Thymus (tissue), 11 donors: ENCODE data around the gene PTCH2. TPM values are rescaled to one million over a fixed set of nuclear protein-coding genes. Genes with fewer than 3 reads are reported as not detected.

ENCODE experiments used
- DNase-seq, 9 donors: peaks; one replicate each; pipeline ENCODE4 v3.0.0-alpha.2; 2013; ENCODE audit warnings: low spot score in 9 of 9, low read depth in 6 of 9, missing footprints in 1 of 9
- H3K27ac ChIP-seq, 2 donors: one replicate each; pipeline ENCODE4 v1.5.1; 2013; ENCODE audit warnings: control low read depth in 1 of 2, low read depth in 1 of 2, low read length in 1 of 2, mild to moderate bottlenecking in 1 of 2, moderate library complexity in 1 of 2
- H3K27me3 ChIP-seq, 2 donors: one replicate each; pipeline ENCODE4 v1.5.1; 2013; ENCODE audit warnings: low read length in 1 of 2; ENCODE audit not compliant: control insufficient read depth in 2 of 2, insufficient read depth in 1 of 2
- H3K36me3 ChIP-seq, 2 donors: one replicate each; pipeline ENCODE4 v1.5.1; 2013; ENCODE audit warnings: low read length in 1 of 2, mild to moderate bottlenecking in 1 of 2, moderate library complexity in 1 of 2; ENCODE audit not compliant: control insufficient read depth in 2 of 2, insufficient read depth in 2 of 2
- H3K4me1 ChIP-seq, 2 donors: one replicate each; pipeline ENCODE4 v1.5.1; 2013; ENCODE audit warnings: low read length in 2 of 2; ENCODE audit not compliant: control insufficient read depth in 2 of 2, insufficient read depth in 2 of 2
- H3K4me3 ChIP-seq, 2 donors: one replicate each; pipeline ENCODE4 v1.5.1; 2013; ENCODE audit warnings: low read length in 2 of 2, control low read depth in 1 of 2, mild to moderate bottlenecking in 1 of 2
- H3K9me3 ChIP-seq, 2 donors: one replicate each; pipeline ENCODE4 v1.5.1; 2013; ENCODE audit warnings: low read length in 1 of 2, mild to moderate bottlenecking in 1 of 2; ENCODE audit not compliant: control insufficient read depth in 2 of 2, insufficient read depth in 1 of 2
- WGBS: extraction: QIAGEN DNeasy Blood & Tissue Kit; methylation state at CpG from one replicate; pipeline ENCODE4 v1.1.7; 2013; 5-methylcytosine and 5-hydroxymethylcytosine counted together
- polyA plus RNA-seq: library from polyadenylated mRNA; stranded (reverse); fragments of 200-250 nt; gene quantifications from one replicate; pipeline ENCODE4 v1.2.3, GENCODE V29; 2013
- total RNA-seq: library from RNA; stranded (reverse); fragments of 120-200 nt; gene quantifications from one replicate; pipeline ENCODE4 v1.2.4, GENCODE V29; 2013
- donor health status: healthy.

Gene PTCH2
- total and polyA plus RNA-seq, 2 donors = 0.33 to 0.91 TPM

GRCh38 chr1:44867801-44868200 lies 24.7 kb upstream of the PTCH2 start:
- no peak overlapping the region for H3K27ac ChIP-seq
- peaks cover 7 to 8% of the 10 kb centered on the region in 2 donors for H3K36me3 ChIP-seq
- H3K4me3 ChIP-seq = no peak overlapping the region
- H3K9me3 ChIP-seq = no peaks in the 10 kb centered on the region
- no peak for DNase-seq
- no peaks in the 10 kb centered on the region for H3K4me1 ChIP-seq
- WGBS = 98% methylated on average over 10 of the region's 10 CpGs
- H3K27me3 ChIP-seq = no peaks in the 10 kb centered on the region

DNA sequence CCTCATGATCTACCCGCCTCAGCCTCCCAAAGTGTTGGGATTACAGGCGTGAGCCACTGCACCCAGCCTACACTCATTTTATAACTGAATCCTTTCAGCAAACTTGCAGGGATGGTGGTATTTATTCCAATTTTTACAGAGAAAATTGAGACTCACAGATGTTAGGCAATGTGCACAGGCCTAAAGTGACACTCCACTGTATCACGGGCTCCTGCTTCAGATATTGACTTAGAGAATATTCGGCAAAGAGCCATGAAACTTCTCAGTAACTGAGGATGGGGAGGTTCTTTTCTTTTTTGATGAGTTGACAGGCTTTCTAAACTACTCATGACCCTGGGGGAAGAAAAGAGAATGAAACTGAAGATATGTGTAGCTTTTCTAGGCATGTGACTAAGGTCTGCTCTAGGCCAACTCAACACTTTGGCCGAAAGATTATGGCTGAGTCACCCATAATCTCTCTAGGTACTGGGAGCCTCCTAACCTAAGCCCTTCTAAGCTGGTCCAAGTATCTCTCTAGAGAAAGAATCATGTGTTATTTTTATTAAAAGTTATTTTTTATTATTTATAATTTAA lies 19.9 kb upstream of the PTCH2 start:
- Histone ChIP-seq H3K4me1 (no peaks in the 10 kb centered on the region), H3K9me3 (no peaks in the 10 kb centered on the region), H3K4me3 (no peak overlapping the region), H3K27me3 (no peaks in the 10 kb centered on the region), H3K27ac (no peak overlapping the region), H3K36me3 (peaks cover 0 to 7% of the 10 kb centered on the region in 2 donors)
- WGBS = 97% methylated on average over 5 of the region's 5 CpGs
- DNase-seq = no peak

DNA sequence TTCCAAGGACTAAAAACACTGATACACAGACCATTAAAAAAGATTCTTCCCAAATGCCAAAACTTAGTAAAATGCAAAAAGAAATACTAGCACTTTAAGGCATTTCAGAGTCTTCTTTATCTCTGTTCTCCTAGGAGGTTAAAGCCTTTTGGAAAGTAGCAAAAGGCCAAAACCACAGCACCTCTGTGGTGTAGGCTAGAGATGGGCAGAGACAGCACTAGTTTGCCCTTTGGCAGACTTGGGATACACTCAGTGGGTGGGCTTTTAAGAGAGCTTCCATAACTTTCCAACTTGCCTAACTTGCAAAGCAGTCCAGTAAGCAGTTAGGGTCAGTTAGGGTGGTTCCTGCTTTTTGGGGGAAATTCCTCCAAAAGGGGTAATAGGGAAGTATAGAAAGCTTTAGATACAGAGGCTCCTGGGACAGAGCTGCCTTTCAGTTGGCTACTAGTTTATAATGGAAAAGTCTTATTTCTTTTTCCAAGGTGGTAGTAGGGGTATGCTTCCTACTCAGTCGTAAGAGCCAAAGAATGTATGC lies 17.9 kb upstream of the PTCH2 start:
- WGBS = 98% methylated on average over 1 of the region's 1 CpG
- no peak for DNase-seq
- no peaks in the 10 kb centered on the region for H3K9me3 ChIP-seq
- no peak overlapping the region for H3K27ac ChIP-seq
- H3K4me3 ChIP-seq = no peak overlapping the region
- H3K4me1 ChIP-seq = no peaks in the 10 kb centered on the region
- peaks cover 0 to 2% of the 10 kb centered on the region in 2 donors for H3K36me3 ChIP-seq
- no peaks in the 10 kb centered on the region for H3K27me3 ChIP-seq

DNA sequence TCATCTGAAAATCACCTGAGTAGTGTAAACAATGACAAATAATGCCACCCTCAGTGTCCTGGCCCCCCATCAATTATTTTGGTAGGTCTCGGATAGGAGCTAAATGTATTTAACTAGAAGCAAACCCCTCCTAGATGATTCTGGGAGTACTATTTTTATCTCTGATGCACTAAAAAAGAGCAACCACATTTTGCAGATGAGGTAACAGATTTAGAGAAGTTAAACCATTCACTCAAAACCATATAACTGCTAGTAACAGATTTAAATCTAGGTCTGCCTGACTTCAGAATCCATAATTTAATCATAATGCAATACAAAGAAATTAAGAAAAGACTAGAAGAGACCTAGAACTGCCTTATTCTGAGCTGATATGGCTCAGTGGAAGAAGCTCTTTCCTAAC lies 17.3 kb upstream of the PTCH2 start:
- no peak for DNase-seq
- Histone ChIP-seq H3K4me3 (no peak overlapping the region), H3K4me1 (no peaks in the 10 kb centered on the region), H3K27me3 (no peaks in the 10 kb centered on the region), H3K9me3 (no peaks in the 10 kb centered on the region), H3K27ac (no peak overlapping the region), H3K36me3 (peaks cover 0 to 2% of the 10 kb centered on the region in 2 donors)
- WGBS = 86% methylated on average over 1 of the region's 1 CpG

DNA sequence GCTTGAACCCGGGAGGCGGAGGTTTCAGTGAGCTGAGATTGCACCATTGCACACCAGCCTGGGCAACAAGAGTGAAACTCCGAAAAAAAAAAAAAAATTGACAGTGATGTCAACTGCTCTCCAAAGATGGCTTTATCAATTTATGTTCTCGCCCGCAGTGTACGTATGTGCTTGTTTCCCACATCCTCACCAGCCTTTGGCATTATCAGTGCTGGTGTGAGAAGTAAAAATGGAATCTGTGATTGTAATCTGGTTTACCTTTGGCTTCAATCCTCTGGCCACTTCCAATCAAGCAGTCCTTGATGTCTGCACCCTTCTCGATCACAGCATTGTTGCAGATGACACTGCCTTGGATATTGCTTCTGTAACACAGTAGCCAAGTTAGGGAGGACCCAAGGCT lies 14.4 kb upstream of the PTCH2 start:
- H3K36me3 ChIP-seq = no peaks in the 10 kb centered on the region
- no peaks in the 10 kb centered on the region for H3K4me1 ChIP-seq
- 98% methylated on average over 7 of the region's 7 CpGs for WGBS
- H3K27ac ChIP-seq = no peak overlapping the region
- DNase-seq = no peak
- H3K27me3 ChIP-seq = no peaks in the 10 kb centered on the region
- no peak overlapping the region for H3K4me3 ChIP-seq
- H3K9me3 ChIP-seq = no peaks in the 10 kb centered on the region

GRCh38 chr1:44855742-44856141 lies 12.7 kb upstream of the PTCH2 start:
- H3K27me3 ChIP-seq = no peaks in the 10 kb centered on the region
- no peaks in the 10 kb centered on the region for H3K36me3 ChIP-seq
- DNase-seq = no peak
- H3K4me1 ChIP-seq = no peaks in the 10 kb centered on the region
- 82% methylated on average over 7 of the region's 7 CpGs for WGBS
- no peak overlapping the region for H3K27ac ChIP-seq
- no peak overlapping the region for H3K4me3 ChIP-seq
- H3K9me3 ChIP-seq = no peaks in the 10 kb centered on the region

GRCh38 chr1:44854970-44855369 lies 11.9 kb upstream of the PTCH2 start:
- H3K9me3 ChIP-seq = no peaks in the 10 kb centered on the region
- DNase-seq = no peak

GRCh38 chr1:44853201-44853600 lies 10.1 kb upstream of the PTCH2 start:
- Histone ChIP-seq H3K4me1 (peaks cover 9 to 18% of the 10 kb centered on the region in 2 donors), H3K9me3 (no peaks in the 10 kb centered on the region), H3K36me3 (peaks cover 0 to 4% of the 10 kb centered on the region in 2 donors), H3K27ac (no peak overlapping the region), H3K27me3 (no peaks in the 10 kb centered on the region), H3K4me3 (no peak overlapping the region)
- DNase-seq = no peak
- WGBS = 98% methylated on average over 6 of the region's 6 CpGs

More at GRCh38 chr1:44854970-44855369, 11.9 kb upstream of the PTCH2 start:
- Histone ChIP-seq H3K4me3 (no peak overlapping the region), H3K27ac (no peak overlapping the region), H3K27me3 (no peaks in the 10 kb centered on the region), H3K36me3 (peaks cover 0 to 4% of the 10 kb centered on the region in 2 donors), H3K4me1 (peaks cover under 1 to 4% of the 10 kb centered on the region in 2 donors)
- 95% methylated on average over 1 of the region's 1 CpG for WGBS

- Histone ChIP-seq H3K9me3 (no peaks in the 10 kb centered on the region), H3K4me1 (peaks cover 9 to 18% of the 10 kb centered on the region in 2 donors), H3K27ac (no peak overlapping the region), H3K36me3 (peaks cover 0 to 4% of the 10 kb centered on the region in 2 donors), H3K4me3 (no peak overlapping the region), H3K27me3 (no peaks in the 10 kb centered on the region)
- DNase-seq = no peak
- WGBS = 97% methylated on average over 1 of the region's 1 CpG
Measured at GRCh38 chr1:44851308-44851707, 8.3 kb upstream of the PTCH2 start.
